ENCODE data around the gene SERPINA1. TPM values are rescaled to one million over a fixed set of nuclear protein-coding genes. Genes with fewer than 3 reads are reported as not detected.

SERPINA1 gene
- total RNA-seq, 1 experiment from 2014 or later = 0.78 TPM

Other genes with a start within 250 kb of the SERPINA1 start
- 1.5 and 3.6 TPM in 2 replicates for gene PPP4R4, start 214.3 kb downstream of the SERPINA1 start, total RNA-seq (2014; rRNA removed; shearing (Covaris generic))
- gene SERPINA10, start 95.3 kb downstream of the SERPINA1 start, total RNA-seq (2014; rRNA removed; shearing (Covaris generic)) = not detected in 2 replicates
- gene SERPINA6, start 65.3 kb downstream of the SERPINA1 start, total RNA-seq (2014; rRNA removed; shearing (Covaris generic)) = not detected in 2 replicates
- gene SERPINA2, start 21.9 kb downstream of the SERPINA1 start, total RNA-seq (2014; rRNA removed; shearing (Covaris generic)) = not detected in 2 replicates
- gene SERPINA11, start 64.2 kb upstream of the SERPINA1 start, total RNA-seq (2014; rRNA removed; shearing (Covaris generic)) = not detected in 2 replicates
- gene SERPINA9, start 87.6 kb upstream of the SERPINA1 start, total RNA-seq (2014; rRNA removed; shearing (Covaris generic)) = 0.34 TPM in 1 of 2 replicates, not detected in the other
- not detected in 2 replicates for gene SERPINA12, start 120.9 kb upstream of the SERPINA1 start, total RNA-seq (2014; rRNA removed; shearing (Covaris generic))
- gene SERPINA4, start 172.8 kb upstream of the SERPINA1 start, total RNA-seq (2014; rRNA removed; shearing (Covaris generic)) = not detected in 2 replicates
- gene SERPINA5, start 192.8 kb upstream of the SERPINA1 start, total RNA-seq (2014; rRNA removed; shearing (Covaris generic)) = 0.36 TPM in 1 of 2 replicates, not detected in the other
- gene SERPINA3, start 223.8 kb upstream of the SERPINA1 start, total RNA-seq (2014; rRNA removed; shearing (Covaris generic)) = not detected in 2 replicates